GM12801 (cell line): Measurements from ENCODE around the gene IQGAP2.

ENCODE experiments used
- CTCF ChIP-seq: IDR thresholded peaks from one replicate; pipeline ENCODE4 v1.5.1; 2011; ENCODE audit warnings: control low read depth; ENCODE audit not compliant: insufficient read length; ENCODE audit errors: extremely low read depth

The IQGAP2 gene

DNA sequence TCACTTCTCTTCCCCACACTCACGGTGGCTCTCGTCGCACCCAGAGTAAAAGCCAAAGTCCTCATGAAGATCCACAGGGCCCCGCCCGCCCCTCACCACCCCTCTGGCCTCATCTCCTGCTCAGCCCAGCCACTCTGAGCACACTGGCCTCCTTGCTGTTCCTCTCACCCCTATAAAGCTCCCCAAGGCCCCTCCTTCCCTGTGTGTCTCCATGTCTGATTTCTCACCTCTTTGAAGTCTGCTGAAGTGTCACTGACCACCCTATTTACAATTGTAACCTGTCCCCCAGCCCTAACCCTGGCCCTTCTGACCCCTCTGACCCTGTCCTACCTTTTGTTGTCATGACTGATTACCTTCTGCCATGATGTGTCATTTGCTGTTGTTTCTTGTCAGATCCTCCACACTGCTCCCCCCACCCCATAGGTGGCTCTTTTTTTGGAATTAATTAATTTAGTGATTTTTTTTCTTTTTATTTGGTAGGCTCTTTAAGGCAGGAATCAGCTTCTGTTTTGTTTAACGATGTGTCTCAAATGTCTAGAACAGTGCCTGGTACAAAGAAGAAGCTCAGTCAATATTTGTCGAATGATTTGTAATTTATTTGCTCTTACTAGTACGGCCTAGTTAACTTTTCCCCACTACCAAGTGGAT is 90.2 kb downstream of the IQGAP2 start:
- TF ChIP-seq CTCF = no peak

- TF ChIP-seq CTCF = no peak
These were observed 91.1 kb downstream of the IQGAP2 start for GRCh38 chr5:76494201-76494600.

DNA sequence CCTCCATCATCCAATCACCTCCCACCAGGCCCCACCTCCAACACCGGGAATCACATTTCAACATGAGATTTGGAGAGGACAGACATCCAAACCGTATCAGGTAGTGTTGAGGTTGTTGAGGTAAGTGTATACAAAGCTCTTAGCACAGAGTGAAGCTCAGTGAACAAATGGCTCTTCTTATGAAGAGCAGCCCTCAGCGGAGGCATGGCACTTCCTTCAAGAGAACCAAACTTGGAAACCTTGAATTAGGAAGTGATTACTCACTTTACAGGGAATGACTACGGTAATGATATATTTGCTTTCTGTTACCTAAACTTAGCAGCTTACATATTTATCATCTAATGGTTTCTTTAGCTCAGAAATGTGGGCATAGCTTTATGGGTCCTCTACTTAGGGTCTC is 92.8 kb downstream of the IQGAP2 start:
- TF ChIP-seq CTCF = no peak

DNA sequence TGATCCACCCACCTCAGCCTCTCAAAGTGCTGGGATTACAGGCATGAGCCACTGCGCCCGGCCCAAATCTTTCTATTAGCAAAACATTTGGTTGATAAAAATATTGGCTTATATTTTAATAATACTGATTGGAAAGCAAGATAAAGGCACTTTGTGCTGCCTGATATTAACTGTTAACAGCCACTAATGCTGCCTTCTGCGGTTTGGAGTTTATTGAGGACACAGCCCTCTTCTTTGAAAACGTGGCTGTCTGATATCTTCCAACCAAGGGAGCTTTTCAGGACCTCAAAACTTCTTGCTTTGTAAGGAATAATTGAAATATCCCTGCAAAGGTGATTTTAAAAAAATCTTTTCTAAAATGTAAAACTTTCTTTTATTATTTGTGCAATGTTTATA is 94.0 kb downstream of the IQGAP2 start:
- TF ChIP-seq CTCF = no peak

DNA sequence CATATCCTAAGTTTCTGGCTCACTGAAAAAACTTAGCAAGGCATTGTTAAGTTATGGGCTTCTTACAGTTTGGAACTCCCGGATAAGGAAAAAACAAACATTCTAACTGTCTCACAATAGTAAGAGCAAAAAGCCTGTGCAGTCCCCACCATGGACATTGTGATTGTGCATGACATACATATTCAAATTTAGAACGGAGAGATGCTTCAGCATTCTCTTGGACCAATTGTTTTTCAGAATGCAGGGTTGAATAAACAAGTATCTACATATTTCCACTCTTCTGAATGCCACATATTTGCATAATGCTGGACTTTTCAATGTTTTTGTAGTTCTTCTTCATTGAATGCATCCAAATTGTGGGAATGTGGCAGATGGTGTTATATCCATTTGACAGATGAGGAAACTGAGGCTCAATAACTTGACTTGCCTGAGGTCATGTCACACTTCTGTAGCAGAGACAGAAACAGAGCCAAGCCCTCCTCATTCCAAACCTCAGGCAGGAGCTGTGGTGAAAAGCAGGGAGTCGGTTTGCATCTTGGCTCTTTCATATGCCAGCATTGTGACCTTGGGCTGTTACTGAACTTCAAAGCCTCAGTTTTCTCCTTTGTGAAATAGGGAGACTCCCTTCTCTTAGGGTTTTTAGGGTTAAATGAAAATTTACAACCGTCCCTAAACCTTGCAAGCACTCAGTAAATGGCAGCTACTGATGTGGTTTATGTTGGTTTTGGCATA is 95.1 kb downstream of the IQGAP2 start:
- no peak for TF ChIP-seq CTCF

DNA sequence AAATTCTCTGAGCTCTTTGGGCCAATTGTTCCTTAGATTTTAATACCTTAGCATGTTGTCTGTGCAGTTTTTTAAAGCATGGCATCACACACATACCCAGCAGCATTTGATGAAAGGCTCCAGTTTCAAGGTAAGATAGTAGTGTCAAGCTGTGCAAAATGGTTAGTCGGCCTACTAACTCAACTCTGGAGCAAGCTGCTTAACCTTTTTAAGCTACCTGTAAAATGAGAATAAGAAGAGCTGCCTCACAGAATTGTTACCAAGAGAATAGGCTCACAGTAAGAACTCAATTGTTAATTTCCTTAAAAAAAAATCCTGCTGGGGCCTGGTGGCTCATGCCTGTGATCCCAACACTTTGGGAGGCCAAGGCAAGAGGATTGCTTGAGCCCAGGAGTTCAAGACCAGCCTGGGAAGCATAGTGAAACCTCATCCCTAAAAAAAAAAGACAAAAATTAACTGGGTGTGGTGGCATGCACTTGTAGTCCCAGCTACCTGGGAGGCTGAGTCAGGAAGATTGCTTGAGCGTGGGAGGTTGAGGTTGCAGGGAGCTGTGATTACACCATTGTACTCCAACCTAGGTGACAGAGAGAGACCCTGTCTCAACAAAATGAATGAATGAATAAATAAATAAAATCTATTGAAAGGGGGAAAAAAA is 96.5 kb downstream of the IQGAP2 start:
- TF ChIP-seq CTCF = no peak

DNA sequence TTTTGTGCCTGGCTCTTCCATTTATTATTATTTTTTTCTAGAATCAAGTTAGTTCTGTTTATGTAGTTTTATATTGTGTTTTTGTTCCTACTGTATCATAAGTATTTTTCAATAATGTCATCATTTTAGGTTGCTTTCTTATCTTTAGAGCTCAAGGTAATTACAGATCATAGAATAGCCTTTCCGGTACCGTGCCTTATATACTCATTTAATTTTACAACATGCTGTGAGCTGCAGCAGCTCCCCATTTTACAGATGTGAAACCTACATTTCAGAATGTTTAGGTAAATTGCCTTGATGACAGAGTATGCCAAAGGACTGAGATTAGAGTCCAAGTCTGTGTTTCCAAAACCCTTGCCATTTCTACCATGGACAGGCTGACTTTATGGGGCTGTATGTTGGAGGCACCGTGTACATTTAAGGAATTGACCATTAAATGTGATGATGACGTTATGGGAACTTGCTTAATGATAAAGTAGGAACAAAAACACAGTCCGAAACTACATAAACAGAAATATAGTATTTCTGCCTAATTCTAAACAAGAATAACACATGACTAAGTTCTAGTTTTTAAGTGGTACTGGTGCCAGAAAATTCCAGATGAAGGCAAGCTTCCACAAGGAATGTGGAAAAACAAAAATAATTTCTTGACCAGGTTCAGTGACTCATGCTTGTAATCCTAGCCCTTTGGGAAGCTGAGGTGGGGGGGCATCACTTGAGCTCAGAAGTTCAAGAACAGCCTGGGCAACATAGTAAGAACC is 97.7 kb downstream of the IQGAP2 start:
- no peak for TF ChIP-seq CTCF
